Neural crest cell (in vitro differentiated cells): ENCODE data around the gene WRNIP1. TPM values are rescaled to one million over a fixed set of nuclear protein-coding genes. Genes with fewer than 3 reads are reported as not detected.
A peak's percentile ranks its signal among the peaks of the same experiment; 100 is the strongest.

Source experiments
- DNase-seq: peaks from one replicate; pipeline ENCODE4 v3.0.0; 2021; ENCODE audit warnings: low read depth, mixed read lengths, low spot score
- H3K27ac Mint-ChIP-seq: one replicate; pipeline ENCODE4 v1.8.0; 2021; ENCODE audit warnings: mild to moderate bottlenecking, mixed read lengths; ENCODE audit not compliant: unreplicated experiment
- H3K27me3 Mint-ChIP-seq: 2 replicates; pipeline ENCODE4 v1.8.0; 2021; ENCODE audit warnings: low read depth, mild to moderate bottlenecking, mixed read lengths
- H3K36me3 Mint-ChIP-seq: 2 replicates; pipeline ENCODE4 v1.8.0; 2021; ENCODE audit warnings: low read depth, mild to moderate bottlenecking, mixed read lengths
- H3K4me1 Mint-ChIP-seq: 2 replicates; pipeline ENCODE4 v1.8.0; 2021; ENCODE audit warnings: mixed read lengths
- H3K4me3 Mint-ChIP-seq: one replicate; pipeline ENCODE4 v1.8.0; 2021; ENCODE audit warnings: mild to moderate bottlenecking, mixed read lengths
- H3K9me3 Mint-ChIP-seq: 2 replicates; pipeline ENCODE4 v1.8.0; 2021; ENCODE audit warnings: mixed read lengths
- CTCF ChIP-seq: fragments of 200-600 bp; sonication (generic); conservative IDR thresholded peaks from 2 replicates; pipeline ENCODE4 v1.5.0; 2021; ENCODE audit warnings: antibody characterized with exemption, mild to moderate bottlenecking
- total RNA-seq: library from RNA; stranded (reverse); gene quantifications from 2 replicates; pipeline ENCODE4 v1.2.1, GENCODE V29; 2021

Gene WRNIP1
- total RNA-seq, 1 donor from 2014 or later = 46.2 TPM

GRCh38 chr6:2803731-2804429, 38.7 kb downstream of the WRNIP1 start:
- Mint-ChIP-seq H3K9me3 (no peaks in the 10 kb centered on the region), H3K27me3 (no peaks in the 10 kb centered on the region), H3K4me1 (peaks cover 29% of the 10 kb centered on the region), H3K36me3 (no peaks in the 10 kb centered on the region), H3K4me3 (no peak overlapping the region), H3K27ac (no peak overlapping the region)
- no peak for TF ChIP-seq CTCF
- DNase-seq = no peak

- H3K9me3 Mint-ChIP-seq = no peaks in the 10 kb centered on the region
- TF ChIP-seq CTCF = no peak
- H3K4me3 Mint-ChIP-seq = no peak overlapping the region
- H3K27me3 Mint-ChIP-seq = no peaks in the 10 kb centered on the region
- H3K36me3 Mint-ChIP-seq = no peaks in the 10 kb centered on the region
- H3K27ac Mint-ChIP-seq = no peak overlapping the region
- peaks cover 35% of the 10 kb centered on the region for H3K4me1 Mint-ChIP-seq
- DNase-seq = no peak
Measured at GRCh38 chr6:2804516-2804915, 39.3 kb downstream of the WRNIP1 start.

GRCh38 chr6:2805031-2805430, 39.8 kb downstream of the WRNIP1 start:
- Mint-ChIP-seq H3K4me1 (peaks cover 37% of the 10 kb centered on the region), H3K27ac (no peak overlapping the region), H3K27me3 (no peaks in the 10 kb centered on the region), H3K36me3 (no peaks in the 10 kb centered on the region), H3K9me3 (no peaks in the 10 kb centered on the region), H3K4me3 (no peak overlapping the region)
- no peak for DNase-seq
- TF ChIP-seq CTCF = no peak

GRCh38 chr6:2806644-2807043, 41.5 kb downstream of the WRNIP1 start:
- no peak for DNase-seq
- H3K4me1 Mint-ChIP-seq = peaks cover 45% of the 10 kb centered on the region
- no peak overlapping the region for H3K27ac Mint-ChIP-seq
- no peaks in the 10 kb centered on the region for H3K36me3 Mint-ChIP-seq
- no peak overlapping the region for H3K4me3 Mint-ChIP-seq
- H3K27me3 Mint-ChIP-seq = no peaks in the 10 kb centered on the region
- no peaks in the 10 kb centered on the region for H3K9me3 Mint-ChIP-seq
- no peak for TF ChIP-seq CTCF

- no peak for DNase-seq
- H3K27me3 Mint-ChIP-seq = no peaks in the 10 kb centered on the region
- H3K36me3 Mint-ChIP-seq = no peaks in the 10 kb centered on the region
- H3K9me3 Mint-ChIP-seq = peaks cover 2% of the 10 kb centered on the region
- peak overlapping the region; percentile 4 for H3K27ac Mint-ChIP-seq
- H3K4me3 Mint-ChIP-seq = peak overlapping the region; percentile 7
- no peak for TF ChIP-seq CTCF
- H3K4me1 Mint-ChIP-seq = peaks cover 52% of the 10 kb centered on the region
Measured at GRCh38 chr6:2807342-2808090, 42.3 kb downstream of the WRNIP1 start.
